HCT116 (cell line): ENCODE data around the gene ADAM11. TPM values are rescaled to one million over a fixed set of nuclear protein-coding genes. Genes with fewer than 3 reads are reported as not detected.

Source experiments
- ATAC-seq: fragments of 200-7000 bp; cut with Tn5 transposase; 2 replicates; pipeline ENCODE4 v1.9.1; 2020; ENCODE audit warnings: mild to moderate bottlenecking, moderate library complexity
- BruUV-seq: library from RNA; stranded (reverse); fragments of 400-500 nt; replicated peaks from 2 replicates; lab custom pipeline; 2021; lab: Mats Ljungman, UMichigan
- CTCF ChIA-PET: fragments of 300-600 bp; sonication (Branson Sonifier 250); formaldehyde crosslinking; loops from one replicate; lab custom pipeline; 2021; ENCODE audit warnings: antibody characterized with exemption; lab: Charles Lee
- POLR2A ChIA-PET: fragments of 300-600, 350-600 bp; sonication (Branson Sonifier 250); formaldehyde crosslinking; loops from one replicate; lab custom pipeline; 2021; ENCODE audit warnings: antibody characterized with exemption; lab: Charles Lee
- RAD21 ChIA-PET, 2 experiments: fragments of 300-600 bp; sonication (Branson Sonifier 250); formaldehyde crosslinking; loops; one replicate each; lab custom pipeline; 2023; ENCODE audit warnings: low total read pairs in 2 of 2; ENCODE audit not compliant: uncharacterized antibody in 2 of 2, unreplicated experiment in 2 of 2, low non-redundant PET in 1 of 2; lab: Charles Lee
- DNase-seq: peaks from one replicate; pipeline ENCODE4 v3.0.0-alpha.2; 2010; ENCODE audit warnings: low read depth, low spot score
- H2AFZ ChIP-seq: fragments of 200-600 bp; shearing (Covaris generic), sonication (generic); 2 replicates; pipeline ENCODE4 v1.6.1; 2017; ENCODE audit warnings: low read depth, mixed run types, mixed read lengths, antibody characterized with exemption, low read length; ENCODE audit not compliant: poor library complexity, severe bottlenecking
- H3K27ac ChIP-seq: 2 replicates; pipeline ENCODE4 v1.5.1; 2012; ENCODE audit warnings: low read depth, low read length
- H3K27me3 ChIP-seq: fragments of 200-600 bp; sonication (generic); 2 replicates; pipeline ENCODE4 v1.6.1; 2016; ENCODE audit warnings: mixed run types, low read length, mixed read lengths; ENCODE audit not compliant: insufficient read depth
- H3K36me3 ChIP-seq, 2 experiments: fragments of 200-500 bp in 1 of 2; fragments of 200-600 bp in 1 of 2; sonication (Bioruptor generic) in 1 of 2; sonication (generic) in 1 of 2; 2 replicates each; pipeline versions ENCODE4 v1.5.1 to v1.6.1; 2014 to 2016; ENCODE audit warnings: low read length in 2 of 2, inconsistent platforms in 1 of 2, mixed read lengths in 1 of 2, mixed run types in 1 of 2; ENCODE audit not compliant: insufficient read depth in 2 of 2, control insufficient read depth in 1 of 2
- H3K4me1 ChIP-seq, 2 experiments: fragments of 200-600 bp in 1 of 2; sonication (generic) in 1 of 2; 2 replicates each; pipeline versions ENCODE4 v1.5.1 to v1.6.1; 2012 to 2017; ENCODE audit warnings: low read length in 2 of 2, inconsistent platforms in 1 of 2, mild to moderate bottlenecking in 1 of 2, mixed read lengths in 1 of 2, mixed run types in 1 of 2, moderate library complexity in 1 of 2; ENCODE audit not compliant: insufficient read depth in 2 of 2, control insufficient read depth in 1 of 2
- H3K4me2 ChIP-seq: fragments of 200-600 bp; sonication (generic); 2 replicates; pipeline ENCODE4 v1.6.1; 2017; ENCODE audit warnings: mixed run types, low read length, mixed read lengths
- H3K4me3 ChIP-seq, 2 experiments: fragments of 200-600 bp in 1 of 2; sonication (generic) in 1 of 2; replicated peaks in 1 of 2; 2 replicates each; pipeline ENCODE4 v1.5.1; 2011 to 2016; ENCODE audit warnings: low read length in 2 of 2, control low read depth in 1 of 2, low read depth in 1 of 2, mild to moderate bottlenecking in 1 of 2, mixed read lengths in 1 of 2, mixed run types in 1 of 2
- H3K79me2 ChIP-seq: fragments of 200-600 bp; sonication (generic); 2 replicates; pipeline ENCODE4 v1.6.1; 2017; ENCODE audit warnings: mild to moderate bottlenecking, mixed run types, low read length, moderate library complexity, mixed read lengths; ENCODE audit not compliant: insufficient read depth
- H3K9ac ChIP-seq: fragments of 200-600 bp; sonication (generic); 2 replicates; pipeline ENCODE4 v1.6.1; 2016; ENCODE audit warnings: low read length, mixed read lengths
- H3K9me2 ChIP-seq: fragments of 200-600 bp; sonication (generic), shearing (Covaris generic); 2 replicates; pipeline ENCODE4 v1.6.1; 2017; ENCODE audit warnings: mixed run types, mild to moderate bottlenecking, moderate library complexity; ENCODE audit not compliant: insufficient read depth
- H3K9me3 ChIP-seq, 2 experiments: fragments of 200-500 bp in 1 of 2; fragments of 200-600 bp in 1 of 2; sonication (Bioruptor generic) in 1 of 2; sonication (generic) in 1 of 2; 2 replicates each; pipeline ENCODE4 v1.6.1; 2014 to 2017; ENCODE audit warnings: low read length in 2 of 2, mixed read lengths in 2 of 2, inconsistent platforms in 1 of 2, low read depth in 1 of 2, mild to moderate bottlenecking in 1 of 2, mixed run types in 1 of 2, moderate library complexity in 1 of 2; ENCODE audit not compliant: control insufficient read depth in 1 of 2, insufficient read depth in 1 of 2
- H4K20me1 ChIP-seq: fragments of 200-600 bp; sonication (generic), shearing (Covaris generic); 2 replicates; pipeline ENCODE4 v1.6.1; 2017; ENCODE audit warnings: mixed run types, mild to moderate bottlenecking, moderate library complexity; ENCODE audit not compliant: insufficient read depth
- CBX3 ChIP-seq: IDR thresholded peaks from 2 replicates; pipeline ENCODE4 v1.6.1; 2012; ENCODE audit warnings: low read depth
- ELF1 ChIP-seq: IDR thresholded peaks from 2 replicates; pipeline ENCODE4 v1.6.1; 2012; ENCODE audit warnings: low read depth, borderline replicate concordance
- EZH2phosphoT487 ChIP-seq: fragments of 200-600 bp; IDR thresholded peaks from 2 replicates; pipeline ENCODE4 v1.6.1; 2018; ENCODE audit warnings: antibody characterized with exemption, borderline replicate concordance
- POLR2A ChIP-seq: IDR thresholded peaks from 2 replicates; pipeline ENCODE4 v1.7.0; 2011; ENCODE audit warnings: borderline replicate concordance; ENCODE audit not compliant: insufficient read depth, insufficient read length; ENCODE audit errors: extremely low read depth
- POLR2AphosphoS5 ChIP-seq: IDR thresholded peaks from 2 replicates; pipeline ENCODE4 v1.6.1; 2011; ENCODE audit warnings: mild to moderate bottlenecking, low read depth, low read length, moderate library complexity
- YY1 ChIP-seq: IDR thresholded peaks from 2 replicates; pipeline ENCODE4 v1.6.1; 2011; ENCODE audit warnings: low read length, low read depth, moderate library complexity, mild to moderate bottlenecking; ENCODE audit not compliant: insufficient replicate concordance; ENCODE audit errors: extremely low read depth
- ZBTB33 ChIP-seq: IDR thresholded peaks from 2 replicates; pipeline ENCODE4 v1.6.1; 2011; ENCODE audit warnings: mild to moderate bottlenecking, low read length, moderate library complexity; ENCODE audit not compliant: insufficient replicate concordance; ENCODE audit errors: extremely low read depth
- ZNF274 ChIP-seq: fragments of 200-500 bp; sonication (Bioruptor generic); IDR thresholded peaks from 2 replicates; pipeline ENCODE4 v1.6.1; 2014; ENCODE audit warnings: mild to moderate bottlenecking, low read depth, low read length, inconsistent platforms
- intact Hi-C: fragments of 100-400 bp; cut with micrococcal nuclease; formaldehyde crosslinking; loops from 2 replicates; pipeline ENCODE4 v1.10.0; 2022
- total RNA-seq: library from RNA; stranded (reverse); gene quantifications from one replicate; pipeline ENCODE4 v1.2.1, GENCODE V29; 2021; ENCODE audit not compliant: unreplicated experiment

ADAM11 gene
- total RNA-seq, 1 experiment from 2014 or later, result 7.7 TPM

DNA sequence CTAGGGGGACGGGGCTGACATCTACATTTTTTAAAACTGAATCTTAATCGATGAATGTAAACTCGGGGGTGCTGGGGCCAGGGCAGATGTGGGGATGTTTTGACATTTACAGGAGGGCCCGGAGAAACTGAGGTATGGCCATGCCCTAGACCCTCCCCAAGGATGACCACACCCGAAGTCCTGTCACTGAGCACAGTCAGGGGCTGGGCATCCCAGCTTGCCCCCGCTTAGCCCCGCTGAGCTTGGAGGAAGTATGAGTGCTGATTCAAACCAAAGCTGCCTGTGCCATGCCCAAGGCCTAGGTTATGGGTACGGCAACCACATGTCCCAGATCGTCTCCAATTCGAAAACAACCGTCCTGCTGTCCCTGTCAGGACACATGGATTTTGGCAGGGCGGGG lies 21.4 kb downstream of the ADAM11 start:
- Histone ChIP-seq H2AFZ (no peak overlapping the region), H4K20me1 (no peaks in the 10 kb centered on the region), H3K36me3 (no peaks in the 10 kb centered on the region), H3K4me3 (no peak overlapping the region), H3K4me2 (no peak overlapping the region), H3K79me2 (no peaks in the 10 kb centered on the region), H3K4me1 (peaks cover 3 to 35% of the 10 kb centered on the region in 2 experiments; a peak in 3 of 4 replicates), H3K27ac (no peak overlapping the region), H3K9me3 (no peaks in the 10 kb centered on the region), H3K27me3 (no peaks in the 10 kb centered on the region), H3K9me2 (no peaks in the 10 kb centered on the region), H3K9ac (peak overlapping the region; percentile 42; the same call in 1 of the 2 replicates)
- TF ChIP-seq ZNF274 (no peak), ZBTB33 (no peak), POLR2AphosphoS5 (no peak), EZH2phosphoT487 (no peak), YY1 (no peak), CBX3 (no peak), POLR2A (no peak), ELF1 (no peak)
- RAD21 ChIA-PET, result interaction anchor here in 1 of 2 experiments (1.0 kb wide), 1 partner anchor 86 kb away, joined by 4 read pairs; no protein-coding TSS in a partner anchor
- BruUV-seq, result no TSS peak
- CTCF ChIA-PET, result interaction anchor here (1.4 to 5.3 kb wide), 7 partner anchors 14 to 99 kb away, joined by 7 to 52 read pairs (median 12); no protein-coding TSS in a partner anchor
- ATAC-seq, result no peak
- intact Hi-C loops, result no loop called here
- POLR2A ChIA-PET, result interaction anchor here (0.6 kb wide), 1 partner anchor 30 kb away, joined by 3 read pairs; no protein-coding TSS in a partner anchor
- no peak for DNase-seq
